HAP-1 (cell line): Measurements from ENCODE around the gene ARPC5L.

Experiments
- DNase-seq, 2 experiments: peaks; one replicate each; pipeline ENCODE4 v3.0.0-alpha.2; 2016 to 2020; ENCODE audit warnings: low spot score in 2 of 2
- H3K27me3 ChIP-seq: fragments of 250-450 bp; sonication (Bioruptor Pico); 2 replicates; pipeline ENCODE4 v1.5.1; 2020; ENCODE audit warnings: low read depth, mild to moderate bottlenecking, moderate library complexity
- H3K36me3 ChIP-seq: fragments of 250-450 bp; sonication (Bioruptor Pico); replicated peaks from 2 replicates; pipeline ENCODE4 v1.5.1; 2020; ENCODE audit warnings: mild to moderate bottlenecking
- H3K4me1 ChIP-seq: fragments of 250-450 bp; sonication (Bioruptor Pico); 2 replicates; pipeline ENCODE4 v1.5.1; 2020; ENCODE audit warnings: mild to moderate bottlenecking
- H3K4me3 ChIP-seq: fragments of 250-450 bp; sonication (Bioruptor Pico); 2 replicates; pipeline ENCODE4 v1.5.1; 2020; ENCODE audit warnings: mild to moderate bottlenecking, moderate library complexity
- H3K9me3 ChIP-seq: fragments of 250-450 bp; sonication (Bioruptor Pico); 2 replicates; pipeline ENCODE4 v1.5.1; 2020; ENCODE audit warnings: mild to moderate bottlenecking, moderate library complexity
- in situ Hi-C: fragments of 300-500 bp; cut with MboI; formaldehyde crosslinking; loops from 3 replicates; pipeline ENCODE4 v1.14.3; 2020; ENCODE audit warnings: low sequenced_read_pairs, inconsistent platforms, mixed read lengths

The ARPC5L gene

GRCh38 chr9:124852121-124852828, 9.7 kb upstream of the ARPC5L start:
- no peak for DNase-seq
- in situ Hi-C loops, result loop anchor here (5.0 kb wide), 1 partner anchor 80 kb away; the partner anchor contains the start of gene NR6A1
- peak overlapping the region; percentile 40; the same call in 1 of the 2 replicates for H3K4me3 ChIP-seq

DNA sequence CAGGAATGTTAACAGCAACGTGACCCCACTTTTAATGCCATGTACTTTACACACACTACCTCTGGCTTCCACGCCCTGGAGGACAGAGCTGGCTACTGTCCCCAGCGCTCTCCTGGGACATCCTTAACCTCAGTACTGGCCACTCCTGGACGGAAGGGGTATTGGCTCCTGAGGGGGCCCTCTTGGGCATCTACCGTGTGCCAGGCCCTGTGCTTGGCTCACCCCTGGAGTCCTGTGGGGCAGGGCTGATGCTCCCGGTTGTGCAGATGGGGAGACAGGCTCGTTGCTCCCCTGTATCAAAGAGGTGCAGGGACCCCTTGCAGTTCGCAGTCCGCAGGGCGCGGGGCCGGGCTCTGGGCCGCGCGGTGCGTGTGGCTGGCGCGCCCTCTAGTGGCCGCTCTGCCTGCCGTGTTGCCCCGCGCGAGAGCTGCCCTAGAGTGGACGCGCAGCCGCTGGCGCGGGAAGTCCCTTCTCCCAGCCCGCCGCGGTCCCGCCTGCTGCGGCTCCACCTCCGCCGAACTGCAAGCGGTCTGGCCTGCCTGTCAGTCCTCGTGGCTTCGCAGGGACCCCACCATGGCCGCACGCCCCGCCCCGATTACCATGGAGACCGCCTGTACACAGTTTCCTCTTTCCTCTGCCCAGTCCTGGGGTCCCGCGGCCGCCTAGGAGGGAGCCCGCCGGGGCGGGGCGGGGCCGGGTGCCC, 8.9 kb upstream of the ARPC5L start, which contains the start of gene WDR38:
TSS of gene WDR38 (plus strand) at position 632 of the 703 bp plus-strand sequence. CDS start 72 bp downstream, outside the sequence.
- Histone ChIP-seq H3K27me3 (no peaks in the 10 kb centered on the region), H3K4me1 (peaks cover 8% of the 10 kb centered on the region), H3K4me3 (peak within 1 kb of the TSS; percentile 40), H3K36me3 (peaks cover 18% of the 10 kb centered on the region), H3K9me3 (no peaks in the 10 kb centered on the region)
- in situ Hi-C loops, result loop anchor here (5.0 kb wide), 1 partner anchor 81 kb away; the partner anchor contains the start of gene NR6A1
- DNase-seq, result peak; percentile 65 to 83

More at GRCh38 chr9:124852121-124852828, 9.7 kb upstream of the ARPC5L start:
- Histone ChIP-seq H3K9me3 (no peaks in the 10 kb centered on the region), H3K27me3 (no peaks in the 10 kb centered on the region), H3K36me3 (peaks cover 11% of the 10 kb centered on the region), H3K4me1 (peaks cover 8% of the 10 kb centered on the region)

DNA sequence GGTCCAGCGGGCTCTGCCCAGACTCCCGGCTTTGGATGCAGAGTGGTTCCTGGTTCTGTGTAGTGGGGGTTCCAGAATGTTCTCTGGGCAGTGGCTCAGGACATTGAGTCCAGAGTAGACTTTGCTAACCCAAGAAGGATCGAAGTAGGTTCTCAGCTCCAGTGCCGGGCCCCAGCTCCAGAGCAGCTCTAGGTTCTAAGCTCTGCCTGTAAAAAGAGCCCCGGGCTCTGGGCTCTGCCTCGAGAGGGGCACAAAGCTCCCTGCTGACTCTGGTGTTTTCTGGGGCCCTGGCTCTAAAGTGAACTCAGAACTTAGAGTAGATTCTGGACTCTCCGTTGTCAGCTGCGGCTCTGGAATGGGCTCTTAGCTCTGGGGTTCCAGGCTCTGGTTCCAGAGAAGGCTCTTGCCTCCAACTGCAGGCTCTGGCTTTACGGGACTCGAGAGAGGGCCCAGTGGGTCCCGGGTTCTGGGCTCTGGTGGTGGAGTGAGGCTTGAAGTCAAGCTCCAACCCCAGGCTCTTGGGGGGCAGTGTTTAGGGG, 8.3 kb upstream of the ARPC5L start:
- in situ Hi-C loops, result loop anchor here (5.0 kb wide), 1 partner anchor 81 kb away; the partner anchor contains the start of gene NR6A1
- Histone ChIP-seq H3K4me3 (peak overlapping the region; percentile 40), H3K9me3 (no peaks in the 10 kb centered on the region), H3K36me3 (peaks cover 25% of the 10 kb centered on the region), H3K27me3 (no peaks in the 10 kb centered on the region), H3K4me1 (peaks cover 8% of the 10 kb centered on the region)
- DNase-seq, result no peak

- no peak for DNase-seq
- Histone ChIP-seq H3K27me3 (no peaks in the 10 kb centered on the region), H3K9me3 (no peaks in the 10 kb centered on the region), H3K36me3 (peaks cover 30% of the 10 kb centered on the region), H3K4me3 (no peak overlapping the region), H3K4me1 (peaks cover 8% of the 10 kb centered on the region)
- in situ Hi-C loops, result loop anchor here (5.0 kb wide), 1 partner anchor 82 kb away; the partner anchor contains the start of gene NR6A1
Observed at GRCh38 chr9:124854161-124854560, 7.8 kb upstream of the ARPC5L start.

DNA sequence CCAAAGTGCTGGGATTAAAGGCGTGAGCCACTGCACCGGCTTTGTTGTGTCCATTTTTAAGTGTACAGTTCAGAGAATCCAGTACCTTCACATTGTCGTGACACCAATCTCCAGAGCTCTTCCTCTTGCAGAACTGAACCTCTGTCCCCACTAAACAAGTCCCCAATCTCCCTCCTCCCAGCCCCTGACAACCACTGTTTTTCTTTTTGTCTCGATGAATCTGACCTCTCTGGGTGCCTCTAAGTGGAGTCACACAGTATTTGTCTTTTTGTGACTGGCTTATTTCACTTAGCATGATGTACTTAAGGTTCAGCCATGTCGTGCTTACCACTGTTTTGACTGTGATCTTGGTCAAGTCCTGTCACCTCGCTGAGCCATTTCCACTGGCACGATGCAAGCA, 7.1 kb upstream of the ARPC5L start:
- in situ Hi-C loops, result loop anchor here (5.0 kb wide), 1 partner anchor 83 kb away; the partner anchor contains the start of gene NR6A1
- H3K4me3 ChIP-seq, result no peak overlapping the region
- H3K36me3 ChIP-seq, result peaks cover 36% of the 10 kb centered on the region
- no peaks in the 10 kb centered on the region for H3K9me3 ChIP-seq
- DNase-seq, result no peak
- H3K27me3 ChIP-seq, result no peaks in the 10 kb centered on the region
- peaks cover 12% of the 10 kb centered on the region for H3K4me1 ChIP-seq

DNA sequence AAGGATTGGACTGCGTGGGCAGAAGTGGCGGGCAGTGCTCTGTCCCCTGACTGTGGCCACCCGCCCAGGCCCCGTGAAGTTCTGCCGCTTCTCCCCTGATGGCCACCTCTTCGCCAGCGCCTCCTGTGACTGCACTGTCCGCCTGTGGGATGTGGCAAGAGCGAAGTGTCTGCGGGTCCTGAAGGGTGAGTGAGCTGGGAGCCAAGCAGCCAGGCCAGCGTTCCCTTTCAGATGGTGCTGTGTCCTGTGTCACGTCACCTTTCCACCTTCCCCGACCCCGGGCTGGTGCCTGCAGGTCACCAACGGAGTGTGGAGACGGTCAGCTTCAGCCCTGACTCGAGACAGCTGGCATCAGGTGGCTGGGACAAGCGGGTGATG, 6.4 kb upstream of the ARPC5L start:
- no peak for DNase-seq

GRCh38 chr9:124855944-124856765, 5.8 kb upstream of the ARPC5L start:
- Histone ChIP-seq H3K4me3 (no peak overlapping the region), H3K4me1 (peaks cover 18% of the 10 kb centered on the region), H3K27me3 (no peaks in the 10 kb centered on the region), H3K36me3 (peaks cover 50% of the 10 kb centered on the region), H3K9me3 (no peaks in the 10 kb centered on the region)
- in situ Hi-C loops, result no loop called here
- peak in 1 of 2 experiments; percentile 74 for DNase-seq

More for the DNA sequence above, 6.4 kb upstream of the ARPC5L start:
- peaks cover 18% of the 10 kb centered on the region for H3K4me1 ChIP-seq
- no peaks in the 10 kb centered on the region for H3K9me3 ChIP-seq
- in situ Hi-C loops, result no loop called here
- H3K27me3 ChIP-seq, result no peaks in the 10 kb centered on the region
- peaks cover 44% of the 10 kb centered on the region for H3K36me3 ChIP-seq
- no peak overlapping the region for H3K4me3 ChIP-seq

DNA sequence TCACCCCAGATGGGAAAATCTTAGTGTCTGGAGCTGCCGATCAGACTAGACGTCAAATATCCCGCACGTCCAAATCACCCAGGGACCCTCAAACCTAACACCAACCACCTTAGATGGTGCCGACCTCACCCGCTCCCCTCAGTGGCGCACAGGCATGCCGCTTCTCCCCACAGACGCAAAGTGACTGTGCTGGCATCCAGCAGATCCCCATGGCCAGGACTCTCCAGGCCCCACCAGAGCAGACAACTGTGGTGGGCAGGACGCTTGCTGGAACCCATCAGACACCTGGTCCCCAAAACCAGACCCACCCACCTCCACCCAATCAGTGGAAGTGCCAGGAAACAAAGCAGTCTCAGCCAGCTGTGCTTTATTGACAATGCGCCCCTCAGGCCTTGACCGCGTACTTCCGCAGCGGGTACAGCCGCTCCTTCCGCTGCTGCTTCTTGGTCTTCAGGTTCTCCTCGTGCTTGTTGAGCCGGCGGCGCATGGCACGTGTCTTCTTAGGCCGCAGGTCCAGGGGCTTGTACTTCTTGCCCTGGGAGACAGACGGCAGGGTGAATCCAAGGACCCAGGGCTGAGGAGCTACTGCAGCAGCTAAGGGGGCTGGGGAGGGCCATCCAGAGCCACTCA, 4.3 kb upstream of the ARPC5L start:
- no peaks in the 10 kb centered on the region for H3K27me3 ChIP-seq
- no peaks in the 10 kb centered on the region for H3K9me3 ChIP-seq
- peaks cover 55% of the 10 kb centered on the region for H3K36me3 ChIP-seq
- in situ Hi-C loops, result no loop called here
- DNase-seq, result no peak
- H3K4me3 ChIP-seq, result no peak overlapping the region
- peaks cover 15% of the 10 kb centered on the region for H3K4me1 ChIP-seq

DNA sequence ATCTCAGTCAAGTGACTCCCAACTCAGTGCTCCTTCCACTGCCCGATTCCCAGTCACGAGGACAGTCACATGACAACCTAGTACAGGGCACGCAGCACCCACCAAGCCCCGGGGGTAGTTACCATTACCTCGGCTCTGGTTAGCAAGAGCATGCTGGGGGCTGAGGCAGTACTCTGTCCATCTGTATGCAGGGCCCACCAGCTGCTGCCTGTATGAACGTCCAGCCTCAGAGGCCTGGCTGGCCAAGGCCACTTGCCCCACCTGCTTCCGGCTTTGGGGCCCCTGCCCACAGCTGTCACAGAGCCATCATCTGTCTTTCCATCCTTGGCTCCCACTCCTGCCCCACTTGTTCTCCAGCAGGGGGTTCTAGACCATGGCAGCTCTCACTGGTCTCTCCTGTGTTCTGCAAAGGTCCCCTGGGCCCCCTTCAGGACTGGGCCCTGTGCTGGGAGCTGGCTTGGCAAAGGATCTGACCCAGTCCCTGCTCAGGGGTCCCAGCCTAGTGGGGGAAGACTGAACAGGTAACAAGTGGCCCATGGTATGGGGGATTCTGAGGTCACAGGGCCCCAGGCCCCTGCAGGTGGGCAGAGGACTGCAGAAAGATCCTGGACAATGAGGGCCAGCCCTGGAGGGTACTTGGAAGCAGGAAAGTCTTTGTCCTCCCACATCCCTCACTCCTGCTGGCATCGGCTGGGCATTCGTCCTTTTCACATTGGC, 3.4 kb upstream of the ARPC5L start:
- DNase-seq, result no peak

GRCh38 chr9:124859803-124860581, 1.9 kb upstream of the ARPC5L start:
- DNase-seq, result no peak
- Histone ChIP-seq H3K9me3 (no peaks in the 10 kb centered on the region), H3K27me3 (no peaks in the 10 kb centered on the region), H3K36me3 (peaks cover 55% of the 10 kb centered on the region), H3K4me1 (peaks cover 17% of the 10 kb centered on the region), H3K4me3 (peak overlapping the region; percentile 100)
- in situ Hi-C loops, result no loop called here

More for the DNA sequence above, 3.4 kb upstream of the ARPC5L start:
- H3K36me3 ChIP-seq, result peaks cover 55% of the 10 kb centered on the region
- H3K4me3 ChIP-seq, result no peak overlapping the region
- peaks cover 17% of the 10 kb centered on the region for H3K4me1 ChIP-seq
- in situ Hi-C loops, result no loop called here
- no peaks in the 10 kb centered on the region for H3K9me3 ChIP-seq
- no peaks in the 10 kb centered on the region for H3K27me3 ChIP-seq

DNA sequence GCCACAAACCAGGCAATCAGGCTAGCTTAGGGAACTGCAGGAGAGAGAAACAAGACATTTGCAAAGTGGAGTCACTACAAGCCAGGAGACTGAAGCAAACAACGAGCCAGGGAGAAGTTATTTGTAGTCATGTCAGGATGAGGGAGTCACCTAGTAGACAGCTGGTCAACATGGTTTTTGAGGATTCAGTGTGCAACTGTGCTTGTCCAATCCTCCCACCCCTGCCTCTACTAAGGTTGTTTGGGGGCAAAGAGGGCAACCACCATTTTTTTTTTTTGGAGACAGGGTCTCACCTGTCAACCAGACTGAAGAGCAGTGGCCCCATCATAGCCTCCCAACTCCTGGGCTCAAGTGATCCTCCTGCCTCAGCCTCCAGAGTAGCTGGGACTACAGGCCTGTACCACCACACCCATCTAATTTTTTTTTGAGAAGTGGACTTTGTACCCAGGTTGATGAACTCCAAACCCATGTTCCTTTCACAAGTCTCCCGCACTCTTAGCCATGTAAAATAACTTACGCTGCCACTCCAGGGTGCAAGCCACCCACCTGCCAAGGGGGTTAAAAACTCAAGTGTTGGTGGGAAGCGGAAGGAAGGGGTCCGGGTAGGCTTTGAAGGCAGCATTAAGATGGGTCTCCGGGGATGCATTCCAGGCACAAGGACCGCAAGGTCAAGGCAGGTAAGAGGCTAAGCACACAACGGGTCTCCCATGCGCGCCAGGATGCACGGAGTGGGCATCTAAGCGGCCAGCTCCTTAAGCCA, 1.2 kb upstream of the ARPC5L start:
- Histone ChIP-seq H3K36me3 (peaks cover 55% of the 10 kb centered on the region), H3K4me1 (peaks cover 17% of the 10 kb centered on the region), H3K27me3 (no peaks in the 10 kb centered on the region), H3K4me3 (peak overlapping the region; percentile 100), H3K9me3 (no peaks in the 10 kb centered on the region)
- no peak for DNase-seq
- in situ Hi-C loops, result no loop called here
